ENCODE measurements around the gene GOLGA3. TPM values are rescaled to one million over a fixed set of nuclear protein-coding genes. Genes with fewer than 3 reads are reported as not detected.
"Not testable (repeated sequence)": the region's sequence is repeated elsewhere in the genome, so short reads cannot be mapped to it uniquely, and the experiment has no call there.

GOLGA3 gene
- 67.0 and 96.0 TPM in 2 replicates for total RNA-seq (2014; rRNA removed; shearing (Covaris generic); ENCODE audit: low replicate concordance)

- peak; percentile 95 for DNase-seq
- Histone ChIP-seq H3K27me3 (no peaks in the 10 kb centered on the region), H3K4me3 (peak within 1 kb of the TSS; percentile 80), H3K9me3 (no peaks in the 10 kb centered on the region), H3K36me3 (peaks cover 37% of the 10 kb centered on the region)
These were observed at the start of gene GOLGA3 for GRCh38 chr12:132828706-132829534. Gene GOLGA3 (minus strand): TSS chr12:132828869. CDS start chr12:132822128, 6,741 bp downstream.

GRCh38 chr12:132874620-132875019 is 46.0 kb upstream of the GOLGA3 start:
- peaks cover 22% of the 10 kb centered on the region for H3K36me3 ChIP-seq
- DNase-seq, H3K27me3 ChIP-seq, H3K4me3 ChIP-seq, H3K9me3 ChIP-seq: not testable (repeated sequence)

GRCh38 chr12:132874175-132874574 is 45.5 kb upstream of the GOLGA3 start:
- Histone ChIP-seq H3K9me3 (no peaks in the 10 kb centered on the region), H3K4me3 (no peak overlapping the region), H3K36me3 (peaks cover 22% of the 10 kb centered on the region), H3K27me3 (no peaks in the 10 kb centered on the region)
- no peak for DNase-seq

- no peak for DNase-seq
- Histone ChIP-seq H3K27me3 (no peaks in the 10 kb centered on the region), H3K36me3 (peaks cover 22% of the 10 kb centered on the region), H3K9me3 (no peaks in the 10 kb centered on the region), H3K4me3 (no peak overlapping the region)
These were observed 45.1 kb upstream of the GOLGA3 start for GRCh38 chr12:132873724-132874123.

GRCh38 chr12:132872975-132873421 is 44.3 kb upstream of the GOLGA3 start:
- H3K36me3 ChIP-seq, result peaks cover 21% of the 10 kb centered on the region
- no peak for DNase-seq
- no peak overlapping the region for H3K4me3 ChIP-seq
- H3K27me3 ChIP-seq, result no peaks in the 10 kb centered on the region
- no peaks in the 10 kb centered on the region for H3K9me3 ChIP-seq

GRCh38 chr12:132872073-132872855 is 43.6 kb upstream of the GOLGA3 start:
- Histone ChIP-seq H3K4me3 (no peak overlapping the region), H3K36me3 (peaks cover 18% of the 10 kb centered on the region), H3K27me3 (no peaks in the 10 kb centered on the region), H3K9me3 (peaks cover 1% of the 10 kb centered on the region; the same call in 1 of the 2 replicates)
- DNase-seq, result no peak

- Histone ChIP-seq H3K9me3 (peaks cover 3% of the 10 kb centered on the region; the same call in 1 of the 2 replicates), H3K4me3 (no peak overlapping the region), H3K27me3 (no peaks in the 10 kb centered on the region), H3K36me3 (peaks cover 7% of the 10 kb centered on the region; the same call in 1 of the 2 replicates)
- no peak for DNase-seq
These were observed 40.9 kb upstream of the GOLGA3 start for GRCh38 chr12:132869551-132869950.

GRCh38 chr12:132866251-132866828 is 37.7 kb upstream of the GOLGA3 start:
- H3K9me3 ChIP-seq, result peaks cover 3% of the 10 kb centered on the region; the same call in 1 of the 2 replicates
- no peak overlapping the region for H3K4me3 ChIP-seq
- H3K27me3 ChIP-seq, result no peaks in the 10 kb centered on the region
- H3K36me3 ChIP-seq, result peaks cover 7% of the 10 kb centered on the region; the same call in 1 of the 2 replicates
- no peak for DNase-seq

- Histone ChIP-seq H3K36me3 (peaks cover 11% of the 10 kb centered on the region), H3K9me3 (no peaks in the 10 kb centered on the region), H3K27me3 (no peaks in the 10 kb centered on the region), H3K4me3 (no peak overlapping the region)
- no peak for DNase-seq
These were observed 32.9 kb upstream of the GOLGA3 start for GRCh38 chr12:132861558-132861957.

GRCh38 chr12:132858718-132859266 is 30.1 kb upstream of the GOLGA3 start:
- no peak for DNase-seq
- Histone ChIP-seq H3K4me3 (no peak overlapping the region), H3K9me3 (no peaks in the 10 kb centered on the region), H3K27me3 (no peaks in the 10 kb centered on the region), H3K36me3 (peaks cover 10% of the 10 kb centered on the region)

GRCh38 chr12:132857019-132857418 is 28.4 kb upstream of the GOLGA3 start:
- H3K4me3 ChIP-seq, H3K27me3 ChIP-seq, DNase-seq, H3K9me3 ChIP-seq: not testable (repeated sequence)
- H3K36me3 ChIP-seq, result peaks cover 10% of the 10 kb centered on the region

- Histone ChIP-seq H3K4me3 (no peak overlapping the region), H3K9me3 (no peaks in the 10 kb centered on the region), H3K27me3 (no peaks in the 10 kb centered on the region), H3K36me3 (peaks cover 10% of the 10 kb centered on the region)
- no peak for DNase-seq
These were observed 27.9 kb upstream of the GOLGA3 start for GRCh38 chr12:132856581-132856980.

- H3K4me3 ChIP-seq, H3K27me3 ChIP-seq, H3K9me3 ChIP-seq, DNase-seq, H3K36me3 ChIP-seq: not testable (repeated sequence)
These were observed 26.5 kb upstream of the GOLGA3 start for GRCh38 chr12:132855211-132855610.

GRCh38 chr12:132853285-132854092 is 24.8 kb upstream of the GOLGA3 start:
- no peak overlapping the region for H3K4me3 ChIP-seq
- no peaks in the 10 kb centered on the region for H3K9me3 ChIP-seq
- no peaks in the 10 kb centered on the region for H3K27me3 ChIP-seq
- H3K36me3 ChIP-seq, result peaks cover 10% of the 10 kb centered on the region
- no peak for DNase-seq

- no peak overlapping the region for H3K4me3 ChIP-seq
- no peaks in the 10 kb centered on the region for H3K27me3 ChIP-seq
- H3K36me3 ChIP-seq, result peaks cover 5% of the 10 kb centered on the region
- no peaks in the 10 kb centered on the region for H3K9me3 ChIP-seq
- DNase-seq, result no peak
These were observed 23.8 kb upstream of the GOLGA3 start for GRCh38 chr12:132852496-132852895.

GRCh38 chr12:132851465-132851864 is 22.8 kb upstream of the GOLGA3 start:
- H3K9me3 ChIP-seq, result no peaks in the 10 kb centered on the region
- no peak overlapping the region for H3K4me3 ChIP-seq
- no peaks in the 10 kb centered on the region for H3K27me3 ChIP-seq
- peaks cover 10% of the 10 kb centered on the region for H3K36me3 ChIP-seq
- DNase-seq, result no peak
